AG10803 (cell line): ENCODE measurements around the gene SCEL.

Experiments
- DNase-seq: peaks from one replicate; pipeline ENCODE4 v3.0.0; 2010; ENCODE audit warnings: low read depth
- H3K4me3 ChIP-seq: 2 replicates; pipeline ENCODE4 v1.5.1; 2011; ENCODE audit warnings: mild to moderate bottlenecking, low read length, control low read depth
- CTCF ChIP-seq: conservative IDR thresholded peaks from 2 replicates; pipeline ENCODE4 v1.5.1; 2011; ENCODE audit warnings: mild to moderate bottlenecking, low read length, control low read depth, inconsistent platforms

Gene SCEL

GRCh38 chr13:77611068-77611467 lies 75.6 kb downstream of the SCEL start:
- DNase-seq: no peak
- no peak for TF ChIP-seq CTCF
- H3K4me3 ChIP-seq: no peak overlapping the region

GRCh38 chr13:77616027-77616426 lies 80.5 kb downstream of the SCEL start:
- H3K4me3 ChIP-seq: no peak overlapping the region
- no peak for TF ChIP-seq CTCF
- DNase-seq: no peak

GRCh38 chr13:77619655-77620054 lies 84.1 kb downstream of the SCEL start:
- DNase-seq: no peak
- no peak for TF ChIP-seq CTCF
- H3K4me3 ChIP-seq: no peak overlapping the region

- DNase-seq: no peak
- no peak for TF ChIP-seq CTCF
- H3K4me3 ChIP-seq: no peak overlapping the region
Observed at GRCh38 chr13:77620138-77620537, 84.6 kb downstream of the SCEL start.

GRCh38 chr13:77623806-77624205 lies 88.3 kb downstream of the SCEL start:
- H3K4me3 ChIP-seq: no peak overlapping the region
- no peak for TF ChIP-seq CTCF
- DNase-seq: no peak

- no peak overlapping the region for H3K4me3 ChIP-seq
- DNase-seq: no peak
- no peak for TF ChIP-seq CTCF
Observed at GRCh38 chr13:77628170-77628569, 92.7 kb downstream of the SCEL start.

- H3K4me3 ChIP-seq: no peak overlapping the region
- DNase-seq: no peak
- no peak for TF ChIP-seq CTCF
Observed at GRCh38 chr13:77637588-77637987, 102.1 kb downstream of the SCEL start.
